BJ (cell line): Measurements from ENCODE around the gene USH1C. TPM values are rescaled to one million over a fixed set of nuclear protein-coding genes. Genes with fewer than 3 reads are reported as not detected.

ENCODE experiments used
- CTCF ChIA-PET: fragments of 350-600 bp; formaldehyde crosslinking; extraction: SDS; loops from one replicate; lab custom pipeline; 2021; ENCODE audit warnings: antibody characterized with exemption, inconsistent platforms; lab: Yijun Ruan, JAX
- POLR2A ChIA-PET: fragments of 300-600 bp; sonication (Branson Sonifier 250); formaldehyde crosslinking; extraction: SDS; loops from one replicate; lab custom pipeline; 2021; ENCODE audit warnings: antibody characterized with exemption; lab: Charles Lee
- DNase-seq: peaks from one replicate; pipeline ENCODE4 v3.0.0-alpha.2; 2011; ENCODE audit warnings: low read depth
- H3K27me3 ChIP-seq: 2 replicates; pipeline ENCODE4 v1.6.0; 2011; ENCODE audit warnings: low read length; ENCODE audit not compliant: control insufficient read depth, insufficient read depth
- H3K36me3 ChIP-seq: 2 replicates; pipeline ENCODE4 v1.5.1; 2011; ENCODE audit warnings: low read length; ENCODE audit not compliant: control insufficient read depth, insufficient read depth
- H3K4me3 ChIP-seq: 2 replicates; pipeline ENCODE4 v1.5.1; 2011; ENCODE audit warnings: low read depth, mild to moderate bottlenecking, control low read depth, low read length
- CTCF ChIP-seq: IDR thresholded peaks from 2 replicates; pipeline ENCODE4 v1.5.1; 2011; ENCODE audit warnings: low read depth, mild to moderate bottlenecking, control low read depth, inconsistent platforms, low read length, moderate library complexity; ENCODE audit not compliant: insufficient read depth
- polyA plus RNA-seq: library from polyadenylated mRNA; depleted of rRNA; stranded (reverse); fragments of >200 nt; gene quantifications from 2 replicates; pipeline ENCODE4 v1.2.3, GENCODE V29; 2011

USH1C gene
- polyA plus RNA-seq, 1 experiment = not detected

DNA sequence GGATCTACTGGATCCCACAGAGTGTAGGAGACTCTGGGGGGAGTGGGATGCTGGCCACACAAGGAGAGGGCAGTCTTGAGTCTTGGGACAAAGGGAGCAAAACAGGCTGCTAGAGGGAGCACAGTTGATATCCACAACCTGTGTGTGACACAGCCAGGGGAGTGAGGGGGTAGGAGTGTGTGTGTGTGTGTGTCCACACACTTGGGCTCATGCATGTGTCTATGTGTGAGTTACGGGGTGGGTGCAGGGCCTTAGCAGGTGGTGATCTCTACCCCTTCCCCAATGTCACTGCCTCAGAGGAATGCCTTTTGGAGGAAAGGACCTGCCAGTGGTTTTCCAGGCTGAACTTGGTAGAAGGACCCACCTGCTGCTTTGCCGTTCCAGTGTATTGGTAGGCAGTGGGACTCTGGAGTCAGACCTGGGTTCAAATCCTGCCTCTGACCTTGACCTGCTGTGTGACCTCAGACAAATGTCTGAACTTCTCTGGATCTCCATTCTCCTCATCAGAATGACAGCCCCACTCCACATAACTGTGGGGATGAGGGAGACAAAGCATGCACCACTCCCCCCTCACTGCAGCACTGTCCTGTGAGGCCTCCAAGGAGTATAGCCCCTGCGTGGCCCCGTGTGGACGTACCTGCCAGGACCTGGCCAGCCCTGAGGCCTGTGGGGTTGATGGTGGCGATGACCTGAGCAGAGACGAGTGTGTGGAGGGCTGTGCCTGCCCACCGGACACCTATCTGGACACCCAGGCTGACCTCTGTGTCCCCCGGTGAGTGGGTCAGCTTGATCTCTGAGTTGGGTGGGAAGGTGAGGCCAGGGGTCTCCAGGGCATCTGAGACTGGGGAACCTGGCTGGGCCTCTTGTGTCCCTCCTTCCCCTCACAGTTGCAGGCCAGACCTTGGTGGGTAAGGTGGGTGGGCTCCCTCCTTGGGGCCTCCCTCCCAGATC, 30.2 kb upstream of the USH1C start:
- TF ChIP-seq CTCF = no peak
- H3K4me3 ChIP-seq = no peak overlapping the region
- CTCF ChIA-PET = no interaction called here
- no peaks in the 10 kb centered on the region for H3K27me3 ChIP-seq
- POLR2A ChIA-PET = no interaction called here
- no peak for DNase-seq
- no peaks in the 10 kb centered on the region for H3K36me3 ChIP-seq

GRCh38 chr11:17573526-17573925, 29.3 kb upstream of the USH1C start:
- H3K4me3 ChIP-seq = no peak overlapping the region
- H3K36me3 ChIP-seq = no peaks in the 10 kb centered on the region
- POLR2A ChIA-PET = no interaction called here
- CTCF ChIA-PET = no interaction called here
- no peak for TF ChIP-seq CTCF
- no peaks in the 10 kb centered on the region for H3K27me3 ChIP-seq
- no peak for DNase-seq

GRCh38 chr11:17572791-17573460, 28.7 kb upstream of the USH1C start:
- Histone ChIP-seq H3K36me3 (no peaks in the 10 kb centered on the region), H3K27me3 (no peaks in the 10 kb centered on the region), H3K4me3 (no peak overlapping the region)
- CTCF ChIA-PET = no interaction called here
- DNase-seq = no peak
- no peak for TF ChIP-seq CTCF
- POLR2A ChIA-PET = no interaction called here

DNA sequence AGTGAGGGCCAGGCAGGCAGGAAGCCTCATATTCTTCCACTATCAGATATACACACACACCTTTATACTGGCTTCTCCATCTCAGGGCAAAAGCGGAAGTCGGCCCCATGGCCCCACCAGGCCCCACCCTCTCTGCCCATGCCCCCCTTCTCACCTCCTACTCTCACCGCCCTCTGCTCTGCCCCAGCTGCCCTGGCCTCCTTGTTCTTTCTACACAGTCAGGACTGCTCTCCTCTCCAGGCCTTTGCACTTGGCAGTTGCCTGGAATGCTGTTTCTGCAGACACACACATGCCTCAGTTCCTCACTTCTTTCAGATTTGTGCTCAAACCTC, 28.1 kb upstream of the USH1C start:
- TF ChIP-seq CTCF = no peak
- no peaks in the 10 kb centered on the region for H3K36me3 ChIP-seq
- no peak for DNase-seq
- H3K4me3 ChIP-seq = no peak overlapping the region
- ChIA-PET CTCF (no interaction called here), POLR2A (no interaction called here)
- H3K27me3 ChIP-seq = no peaks in the 10 kb centered on the region
